ENCODE measurements around the gene LCLAT1. TPM values are rescaled to one million over a fixed set of nuclear protein-coding genes. Genes with fewer than 3 reads are reported as not detected.

The LCLAT1 gene
- 10 to 100 TPM; 18.2 to 31.0 TPM for total RNA-seq

GRCh38 chr2:30447149-30448045, at the start of gene LCLAT1:
Gene LCLAT1, plus strand, starts transcription at chr2:30447246. Its CDS starts 78,345 bp downstream, at chr2:30525591.

Small RNA genes within 50 kb of the gene (small RNA-seq; reads per million reads assigned to genes)
- 0 reads per million in 2 donors for gene AC073255.1

Other genes with a start within 250 kb of the LCLAT1 start
- gene LBH, start 215.7 kb upstream of the LCLAT1 start, total RNA-seq: 10 to 100 TPM; 20.3 to 41.6 TPM

Measured in melanocyte of skin (primary cell).